T follicular helper cell (primary cell): ENCODE data around the gene PIGN.
"Not testable (repeated sequence)": the region's sequence is repeated elsewhere in the genome, so short reads cannot be mapped to it uniquely, and the experiment has no call there.

Experiments used
- DNase-seq: peaks from one replicate; pipeline ENCODE4 v3.0.0-alpha.2; 2020; ENCODE audit warnings: low read depth

Gene PIGN

DNA sequence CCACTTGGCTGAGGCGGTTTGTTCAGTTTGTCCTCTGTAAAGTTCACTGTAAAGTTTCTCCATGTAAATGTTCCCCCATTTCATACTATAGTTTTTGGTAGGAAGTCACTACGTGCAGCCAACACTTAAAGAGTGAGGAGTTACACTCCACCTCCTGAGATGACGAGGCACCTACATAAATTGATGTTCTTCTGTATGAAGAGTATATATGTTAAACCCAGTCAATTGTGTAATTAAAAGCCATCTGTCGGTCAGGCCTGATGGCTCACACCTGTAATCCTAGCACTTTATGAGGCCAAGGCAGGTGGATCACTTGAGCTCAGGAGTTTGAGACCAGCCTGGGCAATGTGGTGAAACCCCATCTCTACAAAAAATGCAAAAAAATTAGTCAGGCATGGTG is 7.6 kb downstream of the PIGN start:
- no peak for DNase-seq

DNA sequence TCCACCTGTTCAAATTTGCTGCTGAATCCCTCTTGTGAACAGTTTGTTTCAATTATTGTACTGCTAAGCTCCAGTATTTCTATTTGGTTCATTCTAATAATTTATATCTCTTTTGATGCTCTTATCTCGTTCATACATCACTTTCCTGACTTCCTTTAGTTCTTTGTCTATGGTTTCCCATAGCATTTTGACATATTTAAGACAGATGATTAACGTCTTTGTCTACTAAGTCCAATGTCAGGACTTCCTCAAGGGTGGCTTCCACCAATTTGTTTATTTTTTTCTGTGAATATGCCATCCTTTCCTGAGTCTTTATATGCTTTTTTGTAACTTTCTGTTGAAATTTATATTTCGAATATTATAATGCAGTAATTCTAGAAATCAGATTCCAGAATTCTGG is 9.6 kb downstream of the PIGN start:
- no peak for DNase-seq

DNA sequence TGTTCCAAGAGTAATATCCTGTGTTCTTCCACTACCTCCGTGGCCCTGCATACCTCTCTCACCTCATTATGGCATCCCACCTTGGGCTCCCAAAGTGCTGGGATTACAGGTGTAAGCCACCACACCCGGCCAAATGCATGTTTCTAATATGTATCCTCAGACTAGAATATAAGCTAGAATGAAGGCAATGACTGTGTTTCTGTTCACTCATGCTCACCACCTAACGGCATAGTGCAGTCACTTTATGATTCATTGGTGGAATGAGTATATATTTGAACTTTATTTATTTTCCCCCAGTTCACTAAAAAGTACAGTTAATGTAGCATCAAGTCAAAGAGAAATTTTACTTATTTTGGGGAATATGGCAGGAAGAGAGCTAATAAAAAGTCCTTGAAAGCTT is 11.3 kb downstream of the PIGN start:
- no peak for DNase-seq

DNA sequence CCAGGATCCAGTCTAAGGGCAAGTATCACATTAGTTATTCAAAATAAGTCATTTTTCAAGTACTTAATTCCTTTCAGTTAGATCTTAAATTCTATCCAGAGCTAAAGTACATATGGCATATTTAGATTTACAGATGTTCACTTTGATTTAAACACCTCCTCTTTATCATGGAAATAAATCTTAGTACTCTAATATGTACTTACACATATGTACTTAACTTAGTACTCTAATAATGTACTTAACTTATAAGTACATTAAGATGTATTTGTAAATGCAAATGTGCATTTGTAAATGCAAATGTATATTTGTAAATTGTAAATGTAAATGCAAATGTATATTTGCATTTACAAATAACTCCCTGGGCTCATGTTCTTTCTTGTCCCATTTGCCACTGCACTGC is 14.6 kb downstream of the PIGN start:
- no peak for DNase-seq

DNA sequence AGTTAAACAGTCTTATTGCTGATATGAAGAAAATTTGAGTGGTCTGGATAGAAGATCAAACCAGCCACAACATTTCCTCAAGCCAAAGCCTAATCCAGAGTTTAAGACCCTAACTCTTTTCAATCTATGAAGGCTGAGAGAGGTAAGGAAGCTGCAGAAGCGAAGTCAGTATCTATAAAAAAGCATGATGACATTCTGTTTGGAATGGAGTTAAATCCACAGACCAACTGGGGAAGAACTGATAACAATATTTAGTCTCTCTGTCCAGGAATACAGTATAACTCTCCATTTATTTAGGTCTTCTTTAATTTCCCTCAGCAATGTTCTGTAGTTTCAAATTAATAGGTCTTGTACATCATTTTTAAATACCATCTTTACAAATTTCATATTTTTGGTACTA is 16.0 kb downstream of the PIGN start:
- DNase-seq = no peak

DNA sequence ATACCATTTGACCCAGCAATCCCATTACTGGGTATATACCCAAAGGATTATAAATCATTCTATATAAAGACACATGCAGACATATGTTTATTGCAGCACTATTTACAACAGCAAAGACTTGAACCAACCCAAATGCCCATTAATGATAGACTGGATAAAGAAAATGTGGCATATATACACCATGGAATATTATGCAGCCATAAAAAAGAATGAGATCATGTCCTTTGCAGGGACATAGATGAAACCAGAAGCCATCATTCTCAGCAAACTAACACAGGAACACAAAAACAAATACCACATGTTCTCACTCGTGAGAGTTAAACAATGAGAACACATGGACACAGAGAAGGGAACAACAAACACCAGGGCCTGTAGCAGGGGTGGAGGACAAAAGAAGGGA is 20.3 kb downstream of the PIGN start:
- DNase-seq = not testable (repeated sequence)

DNA sequence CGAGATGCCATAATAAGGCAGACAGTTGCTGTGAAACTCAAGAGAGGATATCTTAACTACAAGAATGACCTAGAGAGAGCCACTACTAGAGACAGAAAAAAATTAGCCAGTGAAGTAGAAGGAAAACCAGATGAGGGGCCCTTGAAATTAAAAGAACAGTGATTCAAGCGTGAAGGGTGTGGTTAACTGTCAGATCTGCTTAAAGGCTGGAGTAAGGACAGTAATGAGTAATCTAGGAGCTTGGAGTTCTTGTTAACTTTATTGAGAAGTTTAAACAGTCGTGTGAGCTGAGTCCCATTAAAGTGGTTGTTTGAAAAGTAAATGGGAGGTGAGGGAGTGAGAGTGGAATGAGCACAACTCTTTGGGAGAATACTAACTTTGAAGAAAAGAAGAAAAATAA is 21.3 kb downstream of the PIGN start:
- DNase-seq = no peak

DNA sequence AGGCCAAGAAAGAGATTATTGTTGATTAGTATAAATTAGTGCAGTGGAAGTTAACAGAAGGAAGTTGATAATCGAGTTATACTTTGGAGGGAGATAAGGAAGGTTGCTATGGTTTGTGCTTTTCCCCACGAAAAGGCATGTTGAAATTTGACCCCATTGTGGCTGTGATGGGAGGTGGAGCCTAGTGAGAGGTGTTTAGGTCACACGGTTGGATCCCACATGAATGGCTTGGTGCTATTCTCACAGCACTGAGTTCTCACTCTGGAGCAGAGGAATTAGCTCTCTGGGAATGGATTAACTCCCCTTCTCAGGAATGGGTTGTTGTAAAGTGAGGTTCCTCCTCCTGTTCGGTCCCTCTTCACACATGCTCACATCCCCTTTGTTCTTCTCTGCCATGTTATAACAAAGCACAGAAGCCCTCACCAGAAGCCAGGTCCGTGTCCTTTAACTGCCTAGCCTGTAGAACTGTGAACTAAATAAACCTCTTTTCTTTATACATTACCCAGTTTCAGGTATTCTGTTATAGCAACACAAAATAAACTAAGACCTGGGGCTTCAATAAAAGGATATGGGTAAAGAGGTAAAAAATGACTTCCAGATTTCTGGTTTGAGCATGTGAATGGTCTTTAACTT is 21.9 kb downstream of the PIGN start:
- DNase-seq = no peak

DNA sequence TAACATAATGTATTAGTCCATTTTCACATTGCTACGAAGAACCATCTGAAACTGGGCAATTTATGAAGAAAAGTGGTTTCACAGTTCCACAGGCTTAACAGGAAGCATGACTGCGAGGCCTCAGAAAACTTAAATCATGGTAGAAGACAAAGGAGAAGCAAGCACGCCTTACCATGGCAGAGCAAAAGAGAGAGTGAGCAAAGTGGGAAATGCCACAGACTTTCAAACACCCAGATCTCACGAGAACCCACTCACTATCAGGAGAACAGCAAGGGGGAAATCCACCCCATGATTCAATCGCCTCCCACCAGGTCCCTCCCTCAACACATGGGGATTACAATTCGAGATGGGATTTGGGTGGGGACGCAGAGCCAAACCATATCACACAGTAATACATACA is 22.5 kb downstream of the PIGN start:
- no peak for DNase-seq

DNA sequence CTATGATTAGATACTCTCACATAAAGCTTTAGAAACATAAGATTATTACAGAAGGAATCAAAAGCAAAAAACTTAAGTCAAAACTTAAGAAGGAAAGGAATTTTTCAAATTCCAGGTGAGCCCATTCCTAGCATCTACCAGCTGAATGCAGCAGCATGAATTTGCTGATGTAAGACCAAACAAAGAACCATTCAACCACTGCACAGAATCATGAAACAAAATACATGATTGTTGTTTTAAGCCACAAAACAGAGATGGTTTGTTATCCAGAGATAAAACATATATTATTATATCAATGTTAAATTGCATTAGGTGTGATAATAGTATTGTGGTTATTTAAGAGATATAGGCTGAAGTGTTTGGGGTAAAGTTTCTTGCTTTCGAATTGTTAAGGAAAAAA is 29.0 kb downstream of the PIGN start:
- DNase-seq = no peak

DNA sequence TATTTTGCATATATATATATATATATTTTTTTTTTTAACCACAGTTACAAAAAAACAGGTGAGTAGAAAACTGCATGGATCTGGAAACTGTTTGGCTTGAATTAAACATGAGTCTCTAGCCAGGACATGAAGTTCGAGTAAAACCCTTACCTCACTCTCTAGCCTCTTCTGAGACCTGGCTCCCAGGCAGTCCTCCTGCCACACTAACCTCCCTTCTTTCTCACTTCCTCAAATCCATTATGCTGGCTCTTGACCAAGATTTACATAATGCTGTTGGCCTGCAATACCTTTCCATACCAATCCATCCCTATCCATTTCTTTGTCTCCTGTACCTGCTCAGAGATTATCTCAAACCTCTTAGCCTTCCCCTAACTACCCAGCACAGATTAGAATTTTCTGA is 34.0 kb downstream of the PIGN start:
- no peak for DNase-seq

DNA sequence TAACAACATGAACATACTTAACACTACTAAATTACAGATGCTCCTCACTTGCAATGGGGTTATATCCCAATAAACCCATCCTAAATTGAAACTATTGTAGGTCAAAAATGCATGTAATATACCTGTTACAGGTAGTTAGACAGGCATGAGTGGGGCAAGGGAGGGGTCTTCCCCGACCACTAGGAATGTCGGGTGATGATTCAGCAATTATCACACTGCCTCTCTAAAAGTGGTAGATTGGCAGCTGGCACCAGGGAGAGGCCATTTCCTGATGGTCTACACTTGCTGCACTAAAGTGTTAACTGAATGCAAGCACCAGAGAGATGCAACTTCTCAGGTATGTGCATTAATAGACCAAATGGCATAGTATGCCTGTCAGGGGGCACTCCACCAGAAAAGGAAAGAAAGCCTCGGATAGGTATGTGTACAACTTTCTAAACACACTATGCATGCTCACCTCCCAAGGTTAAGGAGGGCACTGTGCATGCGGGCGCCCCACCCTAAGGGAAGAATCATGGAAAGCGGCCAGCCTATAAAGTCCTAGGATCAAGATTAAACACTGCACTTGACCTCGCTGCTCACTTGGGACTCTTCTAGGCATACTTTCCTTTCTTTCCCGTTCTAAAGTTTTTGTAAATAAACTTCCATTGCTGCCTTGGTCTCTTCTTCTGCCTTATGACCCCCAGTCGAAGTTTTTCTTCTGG is 35.6 kb downstream of the PIGN start:
- DNase-seq = no peak

DNA sequence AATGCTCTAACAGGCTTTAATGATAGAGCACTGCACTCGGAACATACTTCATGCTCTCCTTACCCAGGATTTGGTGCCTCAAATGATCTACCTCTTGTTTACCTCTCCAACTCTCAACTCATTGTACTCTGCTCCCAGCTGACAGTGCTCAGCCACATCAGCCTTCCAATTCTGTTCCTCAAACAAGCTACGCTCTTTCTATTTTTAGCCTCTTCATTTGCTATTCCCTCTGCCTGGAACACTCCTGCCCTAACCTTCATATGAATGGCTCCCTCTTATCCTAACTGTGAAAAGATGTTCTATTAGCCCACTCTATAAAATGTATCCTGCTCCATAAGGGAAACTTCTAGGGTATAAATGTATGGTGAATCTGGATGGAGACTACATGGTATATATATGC is 42.5 kb downstream of the PIGN start:
- DNase-seq = no peak

DNA sequence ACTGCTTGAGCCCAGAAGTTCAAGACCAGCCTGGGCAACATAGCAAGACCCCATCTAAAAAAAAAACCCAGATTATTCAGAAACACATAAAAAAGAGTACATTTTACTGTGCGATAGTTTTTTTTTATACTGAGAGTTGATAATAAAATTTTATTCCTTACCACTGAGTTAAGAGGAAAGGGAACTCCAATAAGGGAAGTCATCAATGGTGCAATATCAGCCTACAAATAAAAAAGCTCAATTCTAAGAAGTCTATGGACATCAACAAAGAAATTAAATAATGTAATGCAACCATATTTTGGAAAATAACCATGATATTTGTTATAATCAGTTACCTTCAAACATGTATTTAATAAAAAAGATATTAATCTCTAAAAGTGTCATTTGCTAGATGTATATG is 46.6 kb downstream of the PIGN start:
- DNase-seq = no peak

DNA sequence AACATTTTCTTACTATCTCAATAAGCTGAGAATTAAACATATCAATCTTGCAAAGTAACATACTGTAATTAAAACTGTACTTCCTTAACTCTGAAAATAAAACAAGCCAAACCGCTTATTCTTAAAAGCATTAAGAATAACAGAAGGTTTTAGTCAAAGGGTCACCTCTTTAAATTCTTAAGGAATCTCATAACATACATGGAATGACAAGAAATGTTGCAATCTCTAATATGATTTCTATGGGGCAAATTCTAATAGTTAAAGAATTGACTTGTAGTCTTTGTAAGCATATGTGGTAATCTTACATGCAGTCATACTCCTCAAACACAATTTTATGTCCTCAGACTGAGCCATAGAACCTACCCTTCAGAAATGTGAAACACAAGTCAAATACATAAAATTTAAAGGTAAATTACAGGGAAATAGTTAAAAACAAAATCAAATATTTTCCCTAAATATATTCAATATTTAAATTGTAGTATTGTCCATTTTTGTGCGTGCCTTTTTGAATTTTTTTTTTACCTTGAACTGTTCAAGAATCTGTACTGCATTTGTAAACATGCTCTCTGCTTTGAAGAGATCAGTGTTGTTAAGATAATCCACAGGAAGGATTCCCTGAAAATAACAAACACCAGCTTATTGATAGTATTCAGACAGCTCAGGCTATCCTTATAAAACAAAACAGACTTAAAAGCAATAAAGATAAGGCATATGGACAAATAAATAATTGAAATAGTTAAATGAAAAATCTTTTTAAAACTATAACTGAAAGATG is 48.2 kb downstream of the PIGN start:
- no peak for DNase-seq

DNA sequence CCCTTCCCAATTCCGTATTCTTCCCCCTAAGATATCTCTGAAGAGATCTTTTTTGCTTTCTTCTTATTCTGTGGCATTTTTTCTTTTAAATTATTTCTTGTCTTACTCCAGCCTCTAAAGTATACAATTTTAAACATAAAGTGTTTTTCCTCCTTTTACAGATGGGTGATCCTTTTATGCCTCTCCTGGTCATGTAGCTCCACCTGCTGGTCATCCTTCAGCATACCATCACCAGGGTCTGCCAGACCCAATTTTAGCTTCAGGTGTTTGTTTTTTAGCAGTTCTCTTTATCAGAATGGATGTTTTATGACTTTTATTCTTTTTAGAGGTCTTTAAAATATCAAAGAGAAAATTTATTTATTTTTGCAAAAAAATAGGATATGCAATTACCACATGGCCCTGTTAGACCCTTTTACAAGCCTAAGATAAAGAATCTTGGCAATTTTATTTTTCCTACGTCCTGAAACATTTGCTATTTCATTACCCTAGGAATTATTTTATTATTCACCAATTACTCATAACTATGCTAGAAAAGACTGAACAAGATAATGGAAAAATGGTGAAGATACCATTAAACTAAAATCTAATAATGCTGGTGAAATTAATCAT is 55.5 kb downstream of the PIGN start:
- DNase-seq = peak; percentile 41

DNA sequence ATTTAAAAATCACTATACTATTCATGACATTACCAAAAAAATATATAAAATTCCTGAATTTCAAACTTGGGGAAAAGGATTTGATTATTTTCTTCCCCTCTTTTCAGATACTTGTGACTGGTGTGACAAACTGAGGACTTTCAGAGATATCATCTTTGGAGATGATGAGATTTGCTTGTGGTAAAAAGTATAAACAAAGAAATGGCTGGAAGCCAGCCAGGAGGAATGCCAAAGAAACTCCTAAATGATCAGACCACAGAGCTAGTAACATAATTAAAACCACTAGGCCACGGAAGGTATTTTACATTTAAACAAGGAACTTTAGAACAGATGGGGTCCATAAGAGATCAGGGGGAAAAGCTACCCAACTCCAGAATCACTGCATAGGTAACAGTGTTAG is 58.7 kb downstream of the PIGN start:
- no peak for DNase-seq

DNA sequence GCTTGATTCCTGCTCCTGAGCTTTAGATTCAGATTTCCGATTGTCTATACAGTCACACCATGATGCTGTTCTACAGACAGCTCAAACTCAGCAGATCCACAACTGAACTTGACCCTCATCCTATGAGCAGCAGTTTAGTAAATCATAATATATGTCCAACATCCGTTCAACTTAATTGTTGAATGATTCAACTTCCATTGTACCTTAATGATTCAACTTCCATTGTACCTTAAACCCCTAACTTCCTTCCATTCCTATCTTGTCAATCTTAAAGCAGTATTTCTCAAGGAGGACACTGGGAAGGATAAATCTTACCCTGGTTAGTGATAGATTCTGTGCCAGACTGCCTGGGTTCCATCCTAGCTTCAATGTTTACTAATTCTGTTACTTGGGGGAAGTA is 60.1 kb downstream of the PIGN start:
- no peak for DNase-seq

DNA sequence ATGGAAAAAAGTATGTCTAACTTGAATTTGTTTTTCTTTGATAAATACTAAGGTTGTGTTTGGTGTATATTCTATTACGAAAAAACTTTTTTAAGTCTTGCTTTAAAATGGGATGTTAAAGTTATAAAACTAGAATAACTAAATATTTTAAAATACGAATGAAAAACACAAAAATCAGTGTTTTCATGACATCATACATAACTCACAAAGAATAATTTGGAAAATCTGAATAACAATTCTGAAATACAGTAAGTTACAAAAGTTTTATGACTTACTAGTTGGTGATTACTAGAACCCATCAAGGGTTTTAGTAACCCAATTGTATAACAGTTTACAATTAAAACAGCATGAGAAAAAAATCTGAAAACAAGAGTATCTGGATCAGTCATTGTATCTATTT is 61.2 kb downstream of the PIGN start:
- DNase-seq = no peak

DNA sequence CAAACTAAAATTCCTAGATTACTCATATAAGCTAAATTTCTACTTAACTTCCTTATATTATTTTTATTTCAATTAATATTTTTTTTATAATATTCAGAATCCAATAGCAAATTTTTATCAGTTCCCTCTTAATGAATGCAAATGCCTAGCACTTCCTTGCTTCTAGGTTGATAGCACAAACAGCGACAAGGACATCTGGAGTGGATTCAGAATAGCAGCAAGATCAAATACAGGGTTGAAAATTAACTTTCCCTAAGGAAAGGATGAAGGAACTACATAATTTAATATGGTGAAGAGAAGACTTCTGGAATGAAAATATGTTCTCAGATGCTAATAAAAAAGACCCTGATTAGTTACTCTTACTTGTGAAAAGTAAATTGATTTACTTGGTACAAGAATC is 64.5 kb downstream of the PIGN start:
- DNase-seq = no peak

DNA sequence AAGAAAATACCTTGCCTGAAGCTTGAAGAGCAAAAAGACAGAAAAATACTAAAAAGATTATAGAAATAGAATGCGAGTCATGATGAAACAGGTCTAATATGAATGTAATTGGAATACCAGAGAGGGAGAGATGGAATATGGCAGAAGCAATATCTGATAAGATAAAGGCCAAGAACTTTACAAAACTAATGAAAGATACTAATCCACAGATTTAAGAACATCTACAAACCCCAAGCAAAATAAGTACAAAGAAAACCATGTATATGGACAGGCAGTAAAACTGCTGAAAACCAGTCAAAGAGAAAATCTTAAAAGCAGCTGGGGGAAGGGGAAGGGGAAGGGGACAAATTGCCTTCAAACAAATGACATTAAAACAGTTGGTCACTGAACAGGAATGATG is 67.0 kb downstream of the PIGN start:
- no peak for DNase-seq

DNA sequence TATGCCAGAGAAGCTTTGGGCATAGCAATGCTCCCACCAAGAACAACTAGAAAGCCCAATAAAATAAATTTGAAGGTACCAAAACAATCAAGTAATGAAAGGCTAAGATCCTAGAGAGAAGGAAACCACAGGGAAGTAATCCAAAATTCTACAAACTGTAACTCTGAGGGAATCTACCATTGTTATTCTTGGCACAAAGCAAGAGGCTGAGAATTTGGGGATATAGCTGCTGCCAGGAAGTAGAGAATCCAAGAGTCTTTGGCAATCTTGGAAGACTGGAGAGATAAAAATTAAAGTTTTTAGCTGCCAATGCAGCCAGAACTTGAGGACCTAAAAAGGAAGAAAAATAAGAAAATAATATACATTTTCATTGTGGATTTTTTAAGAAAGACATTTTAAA is 68.5 kb downstream of the PIGN start:
- DNase-seq = no peak

DNA sequence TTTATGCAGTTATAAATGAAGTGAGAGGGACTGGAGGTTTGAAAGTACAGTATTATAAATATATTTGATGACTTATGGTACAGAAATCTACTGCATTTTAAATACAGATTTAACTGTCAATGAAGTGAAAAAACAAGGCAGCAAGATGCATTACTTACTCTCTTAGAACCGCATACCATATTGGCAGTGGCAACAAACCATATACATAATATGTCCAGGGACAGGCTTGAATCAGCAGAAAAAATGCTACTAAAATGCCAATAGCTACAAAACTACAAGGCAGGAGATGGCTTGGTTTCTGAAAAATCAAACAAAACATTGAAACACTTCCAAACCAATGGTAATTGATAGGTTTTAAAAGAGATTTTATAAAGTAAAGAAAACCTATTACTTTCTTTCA is 77.2 kb downstream of the PIGN start:
- no peak for DNase-seq
